ENCODE data around the gene FMNL3.

Gene FMNL3

GRCh38 chr12:49588721-49589516 lies 118.3 kb downstream of the FMNL3 start:
- DNase-seq: peak; percentile 92

- no peak for DNase-seq
These were observed 118.9 kb downstream of the FMNL3 start for GRCh38 chr12:49588281-49588680.

- no peak for DNase-seq
These were observed 119.9 kb downstream of the FMNL3 start for GRCh38 chr12:49587174-49587908.
